ENCODE data around the gene TNFRSF21. TPM values are rescaled to one million over a fixed set of nuclear protein-coding genes. Genes with fewer than 3 reads are reported as not detected.

Gene TNFRSF21
- total and polyA plus RNA-seq, 10 of the 15 experiments (the other 5 are each of a cell fraction or from before 2014, with no cell fraction given), result 0.09 to 1.0 (median 0.27) TPM

GRCh38 chr6:47299965-47300364 lies 9.7 kb downstream of the TNFRSF21 start (continued):
- TF ChIP-seq, protein P1, sequence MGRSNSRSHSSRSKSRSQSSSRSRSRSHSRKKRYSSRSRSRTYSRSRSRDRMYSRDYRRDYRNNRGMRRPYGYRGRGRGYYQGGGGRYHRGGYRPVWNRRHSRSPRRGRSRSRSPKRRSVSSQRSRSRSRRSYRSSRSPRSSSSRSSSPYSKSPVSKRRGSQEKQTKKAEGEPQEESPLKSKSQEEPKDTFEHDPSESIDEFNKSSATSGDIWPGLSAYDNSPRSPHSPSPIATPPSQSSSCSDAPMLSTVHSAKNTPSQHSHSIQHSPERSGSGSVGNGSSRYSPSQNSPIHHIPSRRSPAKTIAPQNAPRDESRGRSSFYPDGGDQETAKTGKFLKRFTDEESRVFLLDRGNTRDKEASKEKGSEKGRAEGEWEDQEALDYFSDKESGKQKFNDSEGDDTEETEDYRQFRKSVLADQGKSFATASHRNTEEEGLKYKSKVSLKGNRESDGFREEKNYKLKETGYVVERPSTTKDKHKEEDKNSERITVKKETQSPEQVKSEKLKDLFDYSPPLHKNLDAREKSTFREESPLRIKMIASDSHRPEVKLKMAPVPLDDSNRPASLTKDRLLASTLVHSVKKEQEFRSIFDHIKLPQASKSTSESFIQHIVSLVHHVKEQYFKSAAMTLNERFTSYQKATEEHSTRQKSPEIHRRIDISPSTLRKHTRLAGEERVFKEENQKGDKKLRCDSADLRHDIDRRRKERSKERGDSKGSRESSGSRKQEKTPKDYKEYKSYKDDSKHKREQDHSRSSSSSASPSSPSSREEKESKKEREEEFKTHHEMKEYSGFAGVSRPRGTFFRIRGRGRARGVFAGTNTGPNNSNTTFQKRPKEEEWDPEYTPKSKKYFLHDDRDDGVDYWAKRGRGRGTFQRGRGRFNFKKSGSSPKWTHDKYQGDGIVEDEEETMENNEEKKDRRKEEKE (IDR thresholded peaks at IDR 0.05), result no peak
- no peak for TF ChIP-seq ZNF274 (IDR thresholded peaks at IDR 0.05; ENCODE audit: insufficient read depth, insufficient read length)
- no peak for TF ChIP-seq HDGF (IDR thresholded peaks at IDR 0.05)
- TF ChIP-seq ZBTB40 (IDR thresholded peaks at IDR 0.05; ENCODE audit: borderline replicate concordance), result no peak

DNA sequence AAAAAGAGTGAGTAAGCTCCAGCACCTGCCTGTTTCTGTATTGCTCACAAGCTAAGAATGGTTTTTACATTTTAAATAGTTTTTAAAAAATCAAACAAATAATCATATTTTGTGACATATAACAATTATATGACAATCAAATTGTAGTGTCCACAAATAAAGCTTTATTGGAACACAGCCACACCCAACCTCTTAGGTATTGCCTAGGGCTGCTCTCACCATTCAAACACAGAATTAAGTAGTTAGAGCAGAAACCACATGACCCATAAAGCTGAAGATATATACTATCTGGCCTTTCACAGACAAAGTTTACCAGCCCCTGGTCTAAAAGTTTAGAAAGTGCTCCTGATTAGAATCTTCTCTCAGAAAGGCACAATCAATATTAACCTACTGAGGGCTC lies 11.2 kb downstream of the TNFRSF21 start:
- POLR2A ChIA-PET, result interaction anchor here (0.7 kb wide), 2 partner anchors 206 to 747 kb away, joined by 3 to 9 read pairs; no protein-coding TSS in a partner anchor
- intact Hi-C loops (cut with micrococcal nuclease; ENCODE audit: unreplicated experiment), result no loop called here
- in situ Hi-C loops (cut with MboI), result no loop called here
- CTCF ChIA-PET, result no interaction called here
- Histone ChIP-seq H3K27ac (ENCODE audit: control insufficient read depth, insufficient read depth) (no peak overlapping the region), H2AFZ (ENCODE audit: control insufficient read depth, low read depth, low read length) (no peak overlapping the region), H3K4me3 (no peak overlapping the region), H3K9me3 (replicated peaks; ENCODE audit: control insufficient read depth, insufficient read depth, low read length) (no peaks in the 10 kb centered on the region), H3K4me2 (ENCODE audit: control insufficient read depth, insufficient read depth) (no peak overlapping the region), H3K27me3 (replicated peaks in 1 of 2; ENCODE audit: control insufficient read depth in 2 of 2, insufficient read depth in 2 of 2, low read length in 1 of 2) (no peaks in the 10 kb centered on the region; a peak in 1 of 4 replicates), H3K79me2 (ENCODE audit: control insufficient read depth, insufficient read depth, low read length) (no peaks in the 10 kb centered on the region), H4K20me1 (ENCODE audit: control insufficient read depth, insufficient read depth) (no peaks in the 10 kb centered on the region), H3K9ac (ENCODE audit: control insufficient read depth, insufficient read depth, low read length) (no peak overlapping the region), H3K36me3 (ENCODE audit: control insufficient read depth in 2 of 2, insufficient read depth in 2 of 2, low read length in 1 of 2) (no peaks in the 10 kb centered on the region), H3K4me1 (ENCODE audit: control insufficient read depth, insufficient read depth, low read length) (no peaks in the 10 kb centered on the region)
- SMC1A ChIA-PET (ENCODE audit: uncharacterized antibody, unreplicated experiment), result interaction anchor here (1.1 to 1.6 kb wide), 3 partner anchors 10 to 52 kb away, joined by 3 to 5 read pairs (median 5); no protein-coding TSS in a partner anchor
- DNase-seq (ENCODE audit: low read depth, low spot score), result no peak
- no TSS peak for BruUV-seq (replicated peaks)
- ATAC-seq, result no peak
- FAIRE-seq, result no peak
- TF ChIP-seq PRDM15 (CRISPR knock-in tag; IDR thresholded peaks at IDR 0.05), result no peak
- TF ChIP-seq DPF2 (IDR thresholded peaks at IDR 0.05), result no peak
- TF ChIP-seq IKZF2 (IDR thresholded peaks at IDR 0.05), result no peak
- RAD21 ChIA-PET (ENCODE audit: unreplicated experiment), result no interaction called here
